Skin epidermis (tissue), 12 donors: ENCODE results near the gene TMEM255B.
"Not testable (repeated sequence)": the region's sequence is repeated elsewhere in the genome, so short reads cannot be mapped to it uniquely, and the experiment has no call there.

Experiments
- H3K27ac ChIP-seq, 21 experiments: fragments of 200-600 bp; sonication (generic) in 11 of 21; one replicate each; pipeline ENCODE4 v1.5.0; 2020; ENCODE audit warnings: mild to moderate bottlenecking in 3 of 21, inconsistent platforms in 2 of 21, moderate library complexity in 2 of 21
- H3K4me3 ChIP-seq, 7 experiments: fragments of 200-600 bp; sonication (generic) in 2 of 7; one replicate each; pipeline ENCODE4 v1.5.0; 2020; ENCODE audit warnings: inconsistent platforms in 2 of 7, mild to moderate bottlenecking in 2 of 7, moderate library complexity in 1 of 7

The TMEM255B gene

DNA sequence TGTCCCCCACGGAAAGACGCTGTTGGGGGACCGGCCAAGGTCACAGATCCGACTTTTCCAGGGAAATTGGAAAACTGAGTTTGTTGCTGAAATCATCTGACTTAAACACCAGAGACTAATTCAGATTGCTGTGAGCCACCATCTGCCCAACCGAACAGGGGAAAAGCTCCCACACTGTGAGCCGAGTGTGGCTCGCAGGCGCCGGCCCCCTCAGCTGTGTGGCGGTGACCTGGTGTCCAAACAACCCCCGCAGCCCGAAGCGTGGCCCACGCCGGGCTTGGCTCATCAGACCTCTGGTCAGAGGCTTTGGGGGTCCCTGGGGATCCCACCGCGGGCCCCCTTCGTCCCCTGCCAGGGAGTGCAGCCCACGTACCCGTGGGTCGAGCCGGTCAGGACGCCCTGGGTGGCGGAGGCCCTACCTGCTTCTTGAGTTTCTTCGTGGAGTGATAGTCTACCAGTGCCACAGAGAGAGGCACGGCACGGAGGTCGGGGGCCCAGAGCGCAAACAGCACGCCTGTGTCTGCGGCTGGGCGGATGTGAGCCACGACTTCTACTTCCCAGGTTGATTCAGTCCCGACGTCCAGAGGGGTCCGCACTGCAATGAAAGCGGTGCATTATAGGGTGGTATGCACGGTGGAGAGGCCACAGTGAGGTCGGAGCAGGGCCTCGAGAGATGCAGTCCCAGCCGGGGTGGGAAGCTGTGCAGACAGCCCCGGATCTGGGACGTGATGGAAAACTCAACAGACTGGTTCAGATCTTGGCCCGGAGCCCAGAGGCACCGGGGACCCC is 64.1 kb downstream of the TMEM255B start:
- H3K27ac ChIP-seq: no peak overlapping the region
- H3K4me3 ChIP-seq: no peak overlapping the region

DNA sequence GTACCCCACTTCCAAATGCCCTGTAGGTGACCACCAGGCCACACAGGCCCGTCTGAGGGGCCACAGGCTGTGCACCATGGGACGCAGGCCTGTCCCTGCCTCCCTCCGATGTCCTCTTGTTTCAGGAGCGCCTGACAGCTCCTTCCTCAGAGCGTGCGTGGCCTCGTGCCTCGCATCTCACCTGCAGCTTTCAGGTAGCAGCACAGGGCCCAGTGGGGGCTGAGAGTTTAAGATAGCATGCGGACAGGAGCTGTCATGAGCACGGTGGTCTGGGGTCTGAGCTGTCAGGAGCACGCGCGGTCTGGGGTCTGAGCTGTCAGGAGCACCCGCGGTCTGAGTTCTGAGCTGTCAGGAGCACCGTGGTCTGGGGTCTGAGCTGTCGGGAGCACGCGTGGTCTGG is 64.7 kb downstream of the TMEM255B start:
- Histone ChIP-seq H3K4me3 (no peak overlapping the region), H3K27ac (no peak overlapping the region)

DNA sequence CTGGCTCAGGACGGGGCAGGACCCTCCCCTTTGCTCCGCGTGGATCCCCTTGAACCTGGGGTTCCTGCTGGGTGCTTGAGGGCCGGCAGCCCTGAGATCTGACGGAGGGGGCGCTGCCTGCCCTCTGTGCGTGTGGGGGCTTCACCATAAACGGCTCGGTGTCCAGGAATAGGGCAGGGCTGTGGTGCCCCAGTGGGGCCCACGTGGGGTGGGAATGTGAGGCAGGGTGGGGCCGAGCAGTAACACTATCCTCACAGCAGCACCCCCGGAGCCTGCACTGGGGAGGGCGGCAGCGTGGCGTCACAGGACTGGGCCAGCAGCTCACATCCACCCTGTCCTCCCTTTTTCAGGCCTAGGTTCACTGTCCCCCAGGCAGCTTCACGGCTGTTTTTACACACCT is 66.8 kb downstream of the TMEM255B start:
- H3K27ac ChIP-seq: no peak overlapping the region
- no peak overlapping the region for H3K4me3 ChIP-seq

GRCh38 chr13:113826446-113826845 is 67.4 kb downstream of the TMEM255B start:
- H3K4me3 ChIP-seq: not testable (repeated sequence)

DNA sequence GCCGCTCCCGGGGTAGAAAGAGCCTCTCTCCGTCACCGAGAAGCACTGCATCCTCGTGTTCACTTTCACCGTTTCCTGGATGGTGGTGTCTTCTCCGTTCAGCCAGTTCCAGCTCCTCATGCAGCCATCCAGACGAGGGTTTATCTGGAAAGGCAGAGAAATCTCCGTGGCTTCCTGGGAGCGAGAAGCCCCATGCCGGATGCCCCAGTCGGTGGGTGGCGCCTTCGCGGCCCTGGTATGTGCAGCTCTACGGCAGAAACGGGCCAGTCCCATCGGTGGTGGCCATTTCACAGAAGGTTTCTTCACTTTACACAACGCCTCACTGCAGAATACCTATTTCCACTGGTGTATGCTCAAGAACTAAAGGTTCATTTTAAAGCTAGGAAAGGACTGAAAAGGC is 68.0 kb downstream of the TMEM255B start:
- H3K27ac ChIP-seq: no peak overlapping the region
- H3K4me3 ChIP-seq: no peak overlapping the region

More at GRCh38 chr13:113826446-113826845, 67.4 kb downstream of the TMEM255B start:
- H3K27ac ChIP-seq: not testable (repeated sequence)

DNA sequence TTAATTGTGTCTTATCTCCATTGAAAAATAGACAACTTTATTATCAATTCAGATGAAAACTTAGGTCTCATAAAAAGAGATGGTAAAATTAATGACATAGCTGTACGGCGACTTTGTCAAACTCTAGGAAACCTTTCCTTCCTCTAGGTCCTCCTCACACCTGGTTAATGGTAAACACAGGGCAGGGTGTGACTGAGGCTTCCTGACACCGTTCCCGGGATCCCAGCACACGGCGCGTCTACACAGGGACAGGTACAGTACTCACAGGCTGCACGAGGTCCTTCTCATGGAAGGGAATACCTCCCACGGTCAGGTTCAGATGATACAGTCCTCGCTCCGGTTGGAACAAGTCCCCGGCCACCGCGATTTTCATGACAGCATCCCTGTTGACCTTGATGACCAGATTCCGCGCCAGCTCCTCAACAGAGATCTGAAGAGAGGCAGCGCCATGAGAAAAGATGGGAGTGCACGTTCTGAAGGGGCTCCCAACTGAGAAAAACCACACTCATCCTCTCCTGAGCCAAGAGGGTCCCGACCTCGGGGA is 69.3 kb downstream of the TMEM255B start:
- H3K27ac ChIP-seq: no peak overlapping the region

DNA sequence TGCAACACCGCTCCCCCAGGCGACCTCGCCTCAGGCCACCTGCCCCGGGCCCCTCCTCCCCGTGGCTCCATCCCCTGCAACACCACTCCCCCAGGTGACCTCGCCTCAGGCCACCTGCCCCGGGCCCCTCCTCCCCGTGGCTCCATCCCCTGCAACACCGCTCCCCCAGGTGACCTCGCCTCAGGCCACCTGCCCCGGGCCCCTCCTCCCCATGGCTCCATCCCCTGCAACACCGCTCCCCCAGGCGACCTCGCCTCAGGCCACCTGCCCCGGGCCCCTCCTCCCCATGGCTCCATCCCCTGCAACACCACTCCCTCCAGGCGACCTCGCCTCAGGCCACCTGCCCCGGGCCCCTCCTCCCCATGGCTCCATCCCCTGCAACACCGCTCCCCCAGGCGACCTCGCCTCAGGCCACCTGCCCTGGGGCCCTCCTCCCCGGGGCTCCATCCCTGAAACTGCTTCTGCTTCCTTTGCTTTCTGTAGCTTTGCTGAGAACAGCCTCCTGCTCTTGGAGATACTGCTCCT is 71.5 kb downstream of the TMEM255B start:
- not testable (repeated sequence) for H3K27ac ChIP-seq, H3K4me3 ChIP-seq

More for the DNA sequence above, 69.3 kb downstream of the TMEM255B start:
- H3K4me3 ChIP-seq: no peak overlapping the region

GRCh38 chr13:113831061-113831460 is 72.0 kb downstream of the TMEM255B start:
- H3K27ac ChIP-seq: no peak overlapping the region
- no peak overlapping the region for H3K4me3 ChIP-seq

- no peak overlapping the region for H3K4me3 ChIP-seq
- no peak overlapping the region for H3K27ac ChIP-seq
Observed at GRCh38 chr13:113832205-113832604, 73.2 kb downstream of the TMEM255B start.

DNA sequence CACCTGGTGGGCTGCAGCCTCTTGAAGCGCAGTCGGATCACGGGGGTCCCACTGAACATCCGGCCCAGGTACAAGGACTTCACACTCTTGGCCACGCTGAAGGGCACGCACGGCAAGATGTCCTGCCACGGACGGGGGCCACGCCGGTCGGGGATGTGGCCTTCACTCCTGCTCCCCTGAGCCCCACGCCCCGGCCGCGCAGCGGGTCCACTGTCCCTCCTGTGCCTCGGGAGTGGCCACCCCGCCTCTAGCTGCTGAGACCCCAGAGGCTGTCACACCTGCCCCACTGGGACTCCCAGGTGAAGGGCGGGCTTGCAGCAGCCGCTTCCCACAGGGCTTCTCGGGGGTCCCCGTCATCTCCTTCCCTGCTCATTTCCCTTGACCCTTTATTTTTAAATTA is 73.6 kb downstream of the TMEM255B start:
- H3K4me3 ChIP-seq: no peak overlapping the region
- H3K27ac ChIP-seq: no peak overlapping the region

- Histone ChIP-seq H3K4me3 (no peak overlapping the region), H3K27ac (no peak overlapping the region)
Observed at GRCh38 chr13:113833111-113833830, 74.2 kb downstream of the TMEM255B start.

- not testable (repeated sequence) for H3K4me3 ChIP-seq, H3K27ac ChIP-seq
Observed at GRCh38 chr13:113834006-113834405, 75.0 kb downstream of the TMEM255B start.

- peak overlapping the region in 1 of 21 experiments; percentile 13 for H3K27ac ChIP-seq
- no peak overlapping the region for H3K4me3 ChIP-seq
Observed at GRCh38 chr13:113834496-113835200, 75.6 kb downstream of the TMEM255B start.

- H3K27ac ChIP-seq: peak overlapping the region in 3 of 21 experiments; percentile 13 to 39 (median 31)
- no peak overlapping the region for H3K4me3 ChIP-seq
Observed at GRCh38 chr13:113835461-113836270, 76.6 kb downstream of the TMEM255B start.

DNA sequence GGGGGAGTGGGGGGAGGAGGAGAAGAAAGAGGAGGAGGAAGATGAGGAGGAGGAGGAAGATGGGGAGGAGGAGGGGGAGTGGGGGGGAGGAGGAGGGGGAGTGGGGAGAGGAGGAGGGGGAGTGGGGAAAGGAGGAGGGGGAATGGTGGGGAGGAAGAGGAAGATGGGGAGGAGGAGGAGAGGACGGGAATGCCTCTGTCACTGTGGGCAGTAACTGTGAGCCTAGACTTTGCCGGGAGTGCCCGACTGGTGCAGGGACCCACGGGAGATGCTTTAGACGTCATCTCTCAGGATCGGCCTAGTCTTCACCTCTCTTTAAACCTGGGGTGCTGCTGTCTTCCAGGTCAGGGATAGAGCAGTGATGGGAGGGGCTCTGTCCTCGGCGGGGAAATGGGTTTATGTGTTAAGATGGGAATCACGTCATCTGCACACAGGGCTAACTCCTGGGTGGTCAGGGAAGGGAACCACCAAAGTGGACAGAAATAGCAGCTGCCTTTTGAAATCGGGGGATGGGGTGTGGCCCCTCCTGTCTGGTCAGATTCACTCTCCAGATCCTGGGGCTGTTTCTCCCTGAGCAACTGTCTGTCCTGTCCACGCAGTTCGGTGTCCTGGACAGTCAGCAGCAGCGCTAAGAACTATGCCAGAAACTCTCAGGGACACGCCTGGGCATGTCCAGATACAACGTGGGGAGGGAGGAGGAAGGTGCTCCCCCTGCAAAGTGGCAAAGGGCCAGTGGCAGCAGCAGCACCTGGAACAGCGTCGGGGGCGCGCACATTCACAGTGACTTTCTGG is 77.9 kb downstream of the TMEM255B start:
- Histone ChIP-seq H3K27ac (peak overlapping the region in 20 of 21 experiments; percentile 15 to 91 (median 78)), H3K4me3 (no peak overlapping the region)

GRCh38 chr13:113837560-113838355 is 78.7 kb downstream of the TMEM255B start:
- peak overlapping the region in 20 of 21 experiments; percentile 42 to 91 (median 78) for H3K27ac ChIP-seq
- H3K4me3 ChIP-seq: peak overlapping the region in 4 of 7 experiments; percentile 1 to 40 (median 8)

DNA sequence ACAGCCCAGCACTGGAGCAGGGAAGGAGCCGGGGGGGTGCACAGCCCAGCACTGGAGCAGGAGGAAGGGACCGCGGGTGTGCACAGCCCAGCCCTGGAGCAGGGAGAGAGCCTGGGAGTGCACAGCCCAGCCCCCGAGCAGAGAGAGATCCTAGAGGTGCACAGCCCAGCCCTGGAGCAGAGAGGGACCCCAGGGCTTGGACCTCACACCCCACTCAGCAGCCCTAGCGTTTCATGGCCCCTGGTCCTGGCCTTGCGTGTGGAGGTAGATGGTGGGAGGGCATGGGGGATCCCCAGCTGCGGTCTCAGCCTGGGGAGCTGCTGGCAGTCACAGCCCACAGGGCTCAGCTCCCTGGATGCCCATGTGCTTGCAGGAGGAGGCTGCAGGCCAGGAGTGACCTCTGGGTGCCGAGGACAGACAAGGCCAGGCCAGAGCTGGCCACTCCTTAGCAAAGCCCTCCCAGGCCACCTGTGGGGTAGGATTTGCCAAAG is 79.7 kb downstream of the TMEM255B start:
- H3K4me3 ChIP-seq: peak overlapping the region in 4 of 7 experiments; percentile 1 to 40 (median 7)
- H3K27ac ChIP-seq: peak overlapping the region in 12 of 21 experiments; percentile 23 to 91 (median 84)
